Head of caudate nucleus (tissue), 42 donors: ENCODE results near the gene HEXIM1.
A peak's percentile ranks its signal among the peaks of the same experiment; 100 is the strongest.

ENCODE experiments used
- DNase-seq, 42 donors: peaks; one replicate each; pipeline versions ENCODE4 v3.0.0 to v3.0.0-alpha.2; 2020 to 2021; ENCODE audit warnings: mixed read lengths in 7 of 42
- intact Hi-C: fragments of 100-400 bp; cut with DNase I; formaldehyde crosslinking; loops from one replicate; pipeline ENCODE4 v1.15.0; 2022

Gene HEXIM1

GRCh38 chr17:45148183-45149036 lies at the start of gene HEXIM1:
TSS of gene HEXIM1 (plus strand) at chr17:45148475. CDS start at chr17:45149191, 716 bp downstream.
- intact Hi-C loops, result no loop called here
- peak; percentile 98 to 100 (median 99) for DNase-seq

GRCh38 chr17:45098869-45099616 lies 49.2 kb upstream of the HEXIM1 start:
- intact Hi-C loops, result loop anchor here (5.0 kb wide), 1 partner anchor 187 kb away; no protein-coding TSS in a partner anchor
- DNase-seq, result peak; percentile 57 to 94 (median 84)

GRCh38 chr17:45101546-45101882 lies 46.8 kb upstream of the HEXIM1 start:
- intact Hi-C loops, result no loop called here
- no peak for DNase-seq

- intact Hi-C loops, result no loop called here
- DNase-seq, result no peak
These were observed 46.1 kb upstream of the HEXIM1 start for GRCh38 chr17:45101883-45102811.

- intact Hi-C loops, result no loop called here
- no peak for DNase-seq
These were observed 45.4 kb upstream of the HEXIM1 start for GRCh38 chr17:45102856-45103255.

GRCh38 chr17:45103269-45103795 lies 44.9 kb upstream of the HEXIM1 start:
- DNase-seq, result no peak
- intact Hi-C loops, result no loop called here

- no peak for DNase-seq
- intact Hi-C loops, result no loop called here
These were observed 44.2 kb upstream of the HEXIM1 start for GRCh38 chr17:45104029-45104428.

GRCh38 chr17:45104497-45104896 lies 43.8 kb upstream of the HEXIM1 start:
- intact Hi-C loops, result no loop called here
- DNase-seq, result no peak

GRCh38 chr17:45104907-45105624 lies 43.2 kb upstream of the HEXIM1 start:
- no peak for DNase-seq
- intact Hi-C loops, result no loop called here

GRCh38 chr17:45106096-45106495 lies 42.2 kb upstream of the HEXIM1 start:
- DNase-seq, result no peak
- intact Hi-C loops, result no loop called here

GRCh38 chr17:45106582-45106981 lies 41.7 kb upstream of the HEXIM1 start:
- DNase-seq, result no peak
- intact Hi-C loops, result no loop called here

- DNase-seq, result no peak
- intact Hi-C loops, result no loop called here
These were observed 40.8 kb upstream of the HEXIM1 start for GRCh38 chr17:45107293-45108010.

GRCh38 chr17:45108051-45108450 lies 40.2 kb upstream of the HEXIM1 start:
- DNase-seq, result no peak
- intact Hi-C loops, result no loop called here

GRCh38 chr17:45108595-45109521 lies 39.4 kb upstream of the HEXIM1 start:
- intact Hi-C loops, result no loop called here
- DNase-seq, result no peak

- DNase-seq, result peak in 23 of 42 donors; percentile 8 to 59 (median 43)
- intact Hi-C loops, result no loop called here
These were observed 37.3 kb upstream of the HEXIM1 start for GRCh38 chr17:45110676-45111611.

GRCh38 chr17:45111850-45112249 lies 36.4 kb upstream of the HEXIM1 start:
- no peak for DNase-seq
- intact Hi-C loops, result no loop called here
